Ectodermal cell (in vitro differentiated cells): ENCODE data around the gene TGM2.
"Not testable (repeated sequence)": the region's sequence is repeated elsewhere in the genome, so short reads cannot be mapped to it uniquely, and the experiment has no call there.

ENCODE experiments used
- H3K27ac ChIP-seq: 2 replicates; pipeline ENCODE4 v1.7.0; 2013; ENCODE audit warnings: mild to moderate bottlenecking, low read depth, low read length; ENCODE audit not compliant: insufficient read depth, poor library complexity, severe bottlenecking
- H3K27me3 ChIP-seq: 2 replicates; pipeline ENCODE4 v1.7.0; 2013; ENCODE audit warnings: mild to moderate bottlenecking, low read length; ENCODE audit not compliant: insufficient read depth, control insufficient read depth, poor library complexity, severe bottlenecking
- H3K36me3 ChIP-seq: one replicate; pipeline ENCODE4 v1.7.0; 2013; ENCODE audit warnings: low read length; ENCODE audit not compliant: control insufficient read depth, insufficient read depth
- H3K4me1 ChIP-seq: one replicate; pipeline ENCODE4 v1.7.0; 2013; ENCODE audit warnings: low read length; ENCODE audit not compliant: control insufficient read depth, insufficient read depth
- H3K4me3 ChIP-seq: 2 replicates; pipeline ENCODE4 v1.7.0; 2013; ENCODE audit warnings: low read depth, low read length, control low read depth; ENCODE audit not compliant: insufficient read depth
- H3K9me3 ChIP-seq: 2 replicates; pipeline ENCODE4 v1.7.0; 2013; ENCODE audit warnings: mild to moderate bottlenecking, low read length, moderate library complexity; ENCODE audit not compliant: control insufficient read depth
- WGBS, 2 experiments: methylation state at CpG; one replicate each; pipeline ENCODE4 v1.1.7; 2013; ENCODE audit warnings: missing lambda C conversion rate in 2 of 2; 5-methylcytosine and 5-hydroxymethylcytosine counted together

The TGM2 gene

GRCh38 chr20:38108986-38109541 lies 56.0 kb downstream of the TGM2 start:
- H3K4me3 ChIP-seq, result no peak overlapping the region
- no peaks in the 10 kb centered on the region for H3K27me3 ChIP-seq
- 93 to 96% methylated on average over 3 of the region's 3 CpGs for whole genome bisulfite sequencing, 2 experiments
- no peak overlapping the region for H3K27ac ChIP-seq
- H3K36me3 ChIP-seq, result no peaks in the 10 kb centered on the region
- no peaks in the 10 kb centered on the region for H3K4me1 ChIP-seq
- H3K9me3 ChIP-seq, result no peaks in the 10 kb centered on the region

GRCh38 chr20:38108438-38108985 lies 56.6 kb downstream of the TGM2 start:
- no peaks in the 10 kb centered on the region for H3K4me1 ChIP-seq
- H3K27ac ChIP-seq, result no peak overlapping the region
- 96 to 97% methylated on average over 4 of the region's 4 CpGs for WGBS, 2 experiments
- H3K9me3 ChIP-seq, result no peaks in the 10 kb centered on the region
- H3K27me3 ChIP-seq, result no peaks in the 10 kb centered on the region
- H3K36me3 ChIP-seq, result no peaks in the 10 kb centered on the region
- H3K4me3 ChIP-seq, result no peak overlapping the region

GRCh38 chr20:38107916-38108315 lies 57.2 kb downstream of the TGM2 start:
- not testable (repeated sequence) for H3K4me3 ChIP-seq, H3K9me3 ChIP-seq, H3K4me1 ChIP-seq, H3K36me3 ChIP-seq, H3K27me3 ChIP-seq, H3K27ac ChIP-seq
- 88 to 91% methylated on average over 7 of the region's 7 CpGs for WGBS, 2 experiments

- H3K9me3 ChIP-seq, H3K27me3 ChIP-seq, H3K36me3 ChIP-seq, H3K4me1 ChIP-seq, H3K4me3 ChIP-seq, H3K27ac ChIP-seq: not testable (repeated sequence)
- WGBS, 2 experiments, result 100% methylated on average over 1 of the region's 1 CpG; no CpG with 5 or more reads in 1 of the 2 experiments
Observed at GRCh38 chr20:38107386-38107785, 57.7 kb downstream of the TGM2 start.

GRCh38 chr20:38106461-38106860 lies 58.6 kb downstream of the TGM2 start:
- Histone ChIP-seq H3K36me3 (no peaks in the 10 kb centered on the region), H3K4me1 (no peaks in the 10 kb centered on the region), H3K9me3 (no peaks in the 10 kb centered on the region), H3K4me3 (no peak overlapping the region), H3K27ac (no peak overlapping the region), H3K27me3 (no peaks in the 10 kb centered on the region)
- WGBS, 2 experiments, result 88 to 90% methylated on average over 5 of the region's 5 CpGs

- Histone ChIP-seq H3K9me3 (peaks cover 2% of the 10 kb centered on the region), H3K27me3 (no peaks in the 10 kb centered on the region), H3K4me1 (no peaks in the 10 kb centered on the region), H3K27ac (no peak overlapping the region), H3K36me3 (no peaks in the 10 kb centered on the region), H3K4me3 (no peak overlapping the region)
- 76% methylated on average over 1 of the region's 1 CpG; no CpG with 5 or more reads in 1 of the 2 experiments for WGBS, 2 experiments
Observed at GRCh38 chr20:38104285-38104684, 60.8 kb downstream of the TGM2 start.

- H3K4me1 ChIP-seq, H3K36me3 ChIP-seq, H3K27me3 ChIP-seq, H3K4me3 ChIP-seq, H3K27ac ChIP-seq, H3K9me3 ChIP-seq: not testable (repeated sequence)
- WGBS, 2 experiments, result 91 to 97% methylated on average over 5 of the region's 5 CpGs
Observed at GRCh38 chr20:38102206-38102605, 62.9 kb downstream of the TGM2 start.

- Histone ChIP-seq H3K9me3 (peaks cover 2% of the 10 kb centered on the region), H3K4me1 (no peaks in the 10 kb centered on the region), H3K27me3 (no peaks in the 10 kb centered on the region), H3K4me3 (no peak overlapping the region), H3K27ac (no peak overlapping the region), H3K36me3 (no peaks in the 10 kb centered on the region)
- 88 to 97% methylated on average over 1 of the region's 1 CpG for WGBS, 2 experiments
Observed at GRCh38 chr20:38098952-38099351, 66.1 kb downstream of the TGM2 start.

GRCh38 chr20:38095017-38095686 lies 69.9 kb downstream of the TGM2 start:
- 92 to 94% methylated on average over 7 of the region's 7 CpGs for WGBS, 2 experiments
- no peaks in the 10 kb centered on the region for H3K27me3 ChIP-seq
- no peaks in the 10 kb centered on the region for H3K36me3 ChIP-seq
- no peak overlapping the region for H3K27ac ChIP-seq
- H3K4me3 ChIP-seq, result no peak overlapping the region
- no peaks in the 10 kb centered on the region for H3K9me3 ChIP-seq
- no peaks in the 10 kb centered on the region for H3K4me1 ChIP-seq

GRCh38 chr20:38094373-38094891 lies 70.6 kb downstream of the TGM2 start:
- Histone ChIP-seq H3K4me3 (no peak overlapping the region), H3K36me3 (no peaks in the 10 kb centered on the region), H3K27ac (no peak overlapping the region), H3K9me3 (no peaks in the 10 kb centered on the region), H3K27me3 (no peaks in the 10 kb centered on the region), H3K4me1 (no peaks in the 10 kb centered on the region)
- WGBS, 2 experiments, result 100% methylated on average over 1 of the region's 1 CpG; no CpG with 5 or more reads in 1 of the 2 experiments
